Activated T-cell treated with anti-CD3 and anti-CD28 coated beads, Interleukin-2, amount 50 U/mL, for 72 hours (primary cell): ENCODE measurements around the gene ARL14. TPM values are rescaled to one million over a fixed set of nuclear protein-coding genes. Genes with fewer than 3 reads are reported as not detected.
"Not testable (repeated sequence)": the region's sequence is repeated elsewhere in the genome, so short reads cannot be mapped to it uniquely, and the experiment has no call there.

Source experiments
- ATAC-seq, 2 donors: fragments of 150-1000 bp; cut with Tn5 transposase; replicated peaks in 1 of 2; 2 replicates each; pipeline ENCODE4 v1.10.0; 2021; ENCODE audit warnings: moderate library complexity in 2 of 2, mild to moderate bottlenecking in 1 of 2
- DNase-seq, 2 donors: peaks; one replicate each; pipeline ENCODE4 v3.0.0; 2021 to 2022; ENCODE audit warnings: mixed read lengths in 1 of 2
- H3K27ac Mint-ChIP-seq: one replicate; pipeline ENCODE4 v1.8.0; 2022; ENCODE audit warnings: mild to moderate bottlenecking, moderate library complexity, mixed read lengths
- H3K27me3 Mint-ChIP-seq: one replicate; pipeline ENCODE4 v1.8.0; 2022; ENCODE audit warnings: low read depth, mixed read lengths
- H3K36me3 Mint-ChIP-seq, 2 donors: one replicate each; pipeline ENCODE4 v1.8.0; 2022; ENCODE audit warnings: mixed read lengths in 2 of 2, mild to moderate bottlenecking in 1 of 2; ENCODE audit not compliant: insufficient read depth in 2 of 2
- H3K4me1 Mint-ChIP-seq: one replicate; pipeline ENCODE4 v1.8.0; 2022; ENCODE audit warnings: low read depth, mixed read lengths
- H3K4me3 Mint-ChIP-seq, 2 donors: one replicate each; pipeline ENCODE4 v1.8.0; 2022; ENCODE audit warnings: mild to moderate bottlenecking in 2 of 2, mixed read lengths in 2 of 2, moderate library complexity in 2 of 2
- H3K9me3 Mint-ChIP-seq, 2 donors: one replicate each; pipeline ENCODE4 v1.8.0; 2022; ENCODE audit warnings: mixed read lengths in 2 of 2
- total RNA-seq, 2 donors: library from RNA; stranded (reverse); gene quantifications; one replicate each; pipeline ENCODE4 v1.2.3, GENCODE V29; 2022

The ARL14 gene
- total RNA-seq, 2 donors from 2014 or later, result not detected

DNA sequence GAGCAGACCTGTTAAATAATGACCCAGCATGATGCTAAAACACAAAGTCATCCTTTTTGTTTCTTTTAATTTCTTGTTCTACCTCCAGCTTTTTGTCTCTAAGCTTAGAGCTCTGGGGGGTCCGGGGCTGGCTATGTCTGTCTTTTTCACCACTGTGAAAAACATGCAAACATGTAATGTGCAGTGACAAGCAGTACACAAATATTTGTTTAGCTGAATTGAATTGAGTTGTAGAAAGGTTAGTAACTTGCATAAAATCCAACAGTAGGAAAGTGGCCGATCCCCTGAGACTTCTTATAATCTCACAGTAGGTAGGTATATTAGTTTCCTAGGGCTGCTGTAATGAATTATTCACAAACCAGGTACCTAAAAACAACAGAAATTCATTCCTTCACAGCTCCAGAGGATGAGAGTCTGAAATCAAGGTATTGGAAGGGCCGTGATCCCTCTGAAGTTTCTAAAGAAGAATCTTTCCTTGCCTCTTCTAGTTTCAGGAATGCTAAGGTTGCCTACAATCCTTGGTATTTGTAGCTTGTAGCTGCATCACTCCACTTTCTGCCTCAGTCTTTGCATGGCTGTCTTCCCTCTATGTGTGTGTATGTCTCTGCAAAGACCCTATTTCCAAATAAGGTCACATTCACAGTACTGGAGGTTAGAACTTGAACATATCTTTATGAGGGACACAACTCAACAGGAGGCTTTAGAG is 32.7 kb downstream of the ARL14 start:
- peaks cover 51% of the 10 kb centered on the region for H3K27me3 Mint-ChIP-seq
- no peaks in the 10 kb centered on the region for H3K4me1 Mint-ChIP-seq
- DNase-seq (no peak), ATAC-seq (no peak)
- H3K9me3 Mint-ChIP-seq, result no peaks in the 10 kb centered on the region
- H3K4me3 Mint-ChIP-seq, result no peak overlapping the region
- no peaks in the 10 kb centered on the region for H3K36me3 Mint-ChIP-seq
- no peak overlapping the region for H3K27ac Mint-ChIP-seq

DNA sequence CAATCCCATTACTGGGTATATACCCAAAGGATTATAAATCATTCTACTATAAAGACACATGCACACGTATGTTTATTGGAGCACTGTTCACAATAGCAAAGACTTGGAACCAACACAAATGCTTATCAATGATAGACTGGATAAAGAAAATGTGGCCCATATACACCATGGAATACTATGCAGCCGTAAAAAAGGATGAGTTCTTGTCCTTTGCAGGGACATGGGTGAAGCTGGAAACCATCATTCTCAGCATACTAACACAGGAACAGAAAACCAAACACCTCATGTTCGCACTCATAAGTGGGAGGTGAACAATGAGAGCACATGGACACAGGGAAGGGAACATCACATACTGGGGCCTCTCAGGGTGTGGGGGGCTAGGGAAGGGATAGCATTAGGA is 36.2 kb downstream of the ARL14 start:
- H3K36me3 Mint-ChIP-seq, H3K4me1 Mint-ChIP-seq, H3K9me3 Mint-ChIP-seq, H3K4me3 Mint-ChIP-seq, ATAC-seq, DNase-seq, H3K27ac Mint-ChIP-seq: not testable (repeated sequence)
- peaks cover 23% of the 10 kb centered on the region for H3K27me3 Mint-ChIP-seq

DNA sequence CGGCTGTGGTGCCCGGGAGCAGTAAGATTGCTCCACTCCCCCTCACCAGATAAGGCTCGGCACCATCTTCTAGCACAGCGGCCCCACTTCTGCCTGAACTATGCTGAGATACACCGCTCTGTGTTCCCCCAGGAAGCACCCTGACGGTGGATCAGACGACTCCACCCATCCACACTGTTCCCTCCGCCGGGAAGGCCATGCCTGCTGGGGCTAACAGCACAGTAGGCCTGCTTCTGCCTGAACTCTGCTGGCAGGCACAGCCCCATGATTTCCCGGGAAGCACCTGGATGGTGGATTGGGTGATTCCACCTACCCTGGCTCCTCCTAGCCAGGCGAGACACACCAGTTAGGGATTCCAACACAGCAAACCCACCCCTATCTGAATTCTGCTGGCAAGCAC is 42.8 kb downstream of the ARL14 start:
- no peak overlapping the region for H3K27ac Mint-ChIP-seq
- no peaks in the 10 kb centered on the region for H3K4me1 Mint-ChIP-seq
- no peaks in the 10 kb centered on the region for H3K9me3 Mint-ChIP-seq
- H3K27me3 Mint-ChIP-seq, result peaks cover 5% of the 10 kb centered on the region
- ATAC-seq, result no peak
- H3K4me3 Mint-ChIP-seq, result no peak overlapping the region
- no peaks in the 10 kb centered on the region for H3K36me3 Mint-ChIP-seq
- no peak for DNase-seq

DNA sequence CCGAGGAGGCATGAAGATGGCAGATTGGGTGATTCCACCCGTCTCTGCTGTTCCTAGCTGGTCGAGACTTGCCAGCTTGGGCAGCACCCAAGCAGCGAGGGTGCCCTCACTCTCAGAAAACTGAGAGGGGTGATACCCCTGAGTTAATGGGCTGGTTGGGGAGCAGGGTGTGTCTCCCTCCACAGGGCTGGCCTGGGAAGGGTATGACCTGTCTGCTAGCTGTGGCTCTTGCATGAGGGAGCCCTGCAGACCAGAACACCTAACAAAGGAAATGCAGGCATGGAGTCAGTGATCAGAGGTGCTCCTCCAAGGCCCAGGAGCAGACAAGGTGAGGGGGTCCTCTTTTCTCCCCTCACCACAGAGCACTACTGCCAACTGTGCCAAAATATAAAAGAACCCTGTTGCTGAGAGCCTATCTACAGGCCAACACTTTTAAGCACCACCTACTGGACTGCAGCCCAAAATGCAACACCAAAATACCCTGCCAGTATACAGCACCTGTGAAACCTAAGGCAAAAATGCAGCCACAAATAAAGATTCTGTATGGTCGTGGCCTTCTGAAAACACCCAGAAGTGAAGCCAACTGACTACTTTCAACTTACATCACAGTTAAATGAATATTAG is 43.3 kb downstream of the ARL14 start:
- Mint-ChIP-seq H3K9me3 (no peaks in the 10 kb centered on the region), H3K36me3 (no peaks in the 10 kb centered on the region), H3K27me3 (peaks cover 5% of the 10 kb centered on the region), H3K4me3 (no peak overlapping the region), H3K4me1 (no peaks in the 10 kb centered on the region), H3K27ac (no peak overlapping the region)
- DNase-seq, result no peak
- ATAC-seq, result no peak

- H3K36me3 Mint-ChIP-seq, result no peaks in the 10 kb centered on the region
- ATAC-seq (no peak), DNase-seq (no peak)
- H3K27ac Mint-ChIP-seq, result no peak overlapping the region
- H3K4me3 Mint-ChIP-seq, result no peak overlapping the region
- peaks cover 5% of the 10 kb centered on the region for H3K27me3 Mint-ChIP-seq
- H3K4me1 Mint-ChIP-seq, result no peaks in the 10 kb centered on the region
- H3K9me3 Mint-ChIP-seq, result no peaks in the 10 kb centered on the region
These were observed 45.4 kb downstream of the ARL14 start for GRCh38 chr3:160722331-160722730.

GRCh38 chr3:160725338-160725737 is 48.4 kb downstream of the ARL14 start:
- ATAC-seq (no peak), DNase-seq (no peak)
- no peak overlapping the region for H3K4me3 Mint-ChIP-seq
- H3K27me3 Mint-ChIP-seq, result peaks cover 5% of the 10 kb centered on the region
- no peaks in the 10 kb centered on the region for H3K4me1 Mint-ChIP-seq
- H3K9me3 Mint-ChIP-seq, result no peaks in the 10 kb centered on the region
- no peak overlapping the region for H3K27ac Mint-ChIP-seq
- H3K36me3 Mint-ChIP-seq, result no peaks in the 10 kb centered on the region

Other genes starting within 250 kb of the ARL14 start
- gene TRIM59, start 227.4 kb upstream of the ARL14 start, total RNA-seq, result 10 to 100 TPM; 39.9 to 41.8 TPM
- gene KPNA4, start 111.6 kb upstream of the ARL14 start, total RNA-seq, result 10 to 100 TPM; 64.8 to 78.0 TPM
- 1 to 10 TPM; 6.4 to 7.8 TPM for gene PPM1L, start 79.1 kb downstream of the ARL14 start, total RNA-seq